HTR-8/SVneo (cell line): ENCODE results near the gene ISG20.
A peak's percentile ranks its signal among the peaks of the same experiment; 100 is the strongest.
"Not testable (repeated sequence)": the region's sequence is repeated elsewhere in the genome, so short reads cannot be mapped to it uniquely, and the experiment has no call there.

Source experiments
- DNase-seq: peaks from one replicate; pipeline ENCODE4 v3.0.0; 2011; ENCODE audit warnings: low spot score, mixed read lengths; ENCODE audit not compliant: insufficient read length
- FAIRE-seq: peaks from 2 replicates; lab custom pipeline; 2011; peaks lifted over from hg19 to GRCh38; lab: Jason Lieb, UNC

Gene ISG20

GRCh38 chr15:88634449-88634848, 4.4 kb upstream of the ISG20 start:
- DNase-seq (no peak), FAIRE-seq (no peak)

GRCh38 chr15:88635318-88635717, 3.5 kb upstream of the ISG20 start:
- DNase-seq (no peak), FAIRE-seq (no peak)

DNA sequence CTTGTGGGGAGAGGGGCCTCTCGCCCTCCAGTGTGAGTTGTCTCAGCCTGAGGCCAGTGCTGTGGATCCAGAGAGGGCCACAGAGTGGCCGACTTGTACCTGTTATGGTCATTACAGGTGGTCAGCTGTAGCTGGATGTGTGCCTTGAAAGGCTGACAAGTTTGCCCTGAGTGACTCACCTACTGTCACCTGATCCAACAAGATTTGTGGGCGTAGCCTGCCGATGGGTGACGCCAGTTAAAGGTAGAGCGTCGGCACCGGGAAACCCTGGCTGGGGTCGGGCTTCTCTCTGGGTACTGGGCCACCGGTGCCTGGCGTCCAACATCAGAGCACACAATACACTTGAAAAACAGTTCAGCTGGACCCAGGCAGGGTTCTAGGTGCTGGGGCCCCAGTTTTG, 2.8 kb upstream of the ISG20 start:
- FAIRE-seq (no peak), DNase-seq (no peak)

DNA sequence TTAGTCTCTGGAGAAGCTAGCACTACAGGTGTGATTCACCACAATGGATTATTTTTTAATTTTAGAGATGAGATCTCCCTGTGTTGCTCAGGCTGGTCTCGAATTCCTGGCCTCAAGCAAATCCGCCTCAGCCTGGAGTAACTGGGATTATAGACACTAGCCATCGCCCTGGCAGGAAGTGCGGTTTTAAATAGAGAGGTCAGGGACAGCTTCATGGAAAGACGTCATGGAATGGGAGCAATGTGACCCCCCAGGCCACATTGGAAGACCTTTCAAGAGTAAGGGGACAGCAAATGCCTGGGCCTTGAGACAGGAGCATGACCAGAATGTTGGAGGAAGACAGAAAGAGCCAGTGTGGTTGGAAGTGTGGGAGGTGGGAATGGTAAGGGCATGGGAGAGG, 2.2 kb upstream of the ISG20 start:
- no peak for DNase-seq
- no peak for FAIRE-seq

GRCh38 chr15:88637436-88637835, 1.4 kb upstream of the ISG20 start:
- FAIRE-seq (no peak), DNase-seq (no peak)

- DNase-seq: no peak
- no peak for FAIRE-seq
These were observed 783 bp upstream of the ISG20 start for GRCh38 chr15:88637841-88638625.

- FAIRE-seq (no peak), DNase-seq (no peak)
These were observed 3.2 kb downstream of the ISG20 start for GRCh38 chr15:88641959-88642452.

DNA sequence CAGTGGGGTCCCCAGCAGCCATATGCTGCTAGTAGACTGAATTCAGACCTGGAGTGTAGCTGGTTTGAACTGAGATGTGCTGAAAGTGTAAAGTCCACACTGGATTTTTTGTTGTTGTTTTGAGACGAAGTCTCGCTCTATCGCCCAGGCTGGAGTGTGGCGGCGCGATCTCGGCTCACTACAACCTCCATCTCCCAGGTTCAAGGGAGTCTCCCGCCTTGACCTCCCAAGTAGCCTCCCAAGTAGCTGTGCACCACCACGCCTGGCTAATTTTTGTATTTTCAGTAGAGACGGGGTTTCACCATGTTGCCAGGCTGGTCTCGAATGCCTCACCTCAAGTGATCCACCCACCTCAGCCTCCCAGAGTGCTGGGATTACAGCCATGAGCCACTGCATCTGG, 3.7 kb downstream of the ISG20 start:
- not testable (repeated sequence) for FAIRE-seq, DNase-seq

DNA sequence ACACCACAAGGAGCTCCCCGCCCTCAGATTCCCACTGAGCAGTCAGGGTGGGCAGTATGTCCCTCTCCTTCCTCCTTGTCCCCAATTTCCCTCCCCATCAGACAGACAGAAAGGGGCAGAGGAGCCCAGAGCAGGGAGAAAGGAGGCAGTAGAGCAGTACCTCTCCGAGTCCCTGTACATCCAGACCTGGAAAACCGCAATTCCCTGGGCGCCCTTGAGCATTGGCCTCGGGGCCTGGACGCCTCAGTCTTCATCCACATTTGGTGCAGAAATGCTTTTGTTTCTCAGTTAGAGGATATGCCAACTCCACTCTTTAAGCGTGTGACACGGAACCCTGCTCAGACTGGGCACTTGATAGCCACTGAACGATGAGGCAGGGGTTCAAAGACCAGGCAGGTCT, 5.9 kb downstream of the ISG20 start:
- DNase-seq: no peak
- FAIRE-seq: no peak

- FAIRE-seq: no peak
- DNase-seq: no peak
These were observed 6.6 kb downstream of the ISG20 start for GRCh38 chr15:88645171-88646087.

DNA sequence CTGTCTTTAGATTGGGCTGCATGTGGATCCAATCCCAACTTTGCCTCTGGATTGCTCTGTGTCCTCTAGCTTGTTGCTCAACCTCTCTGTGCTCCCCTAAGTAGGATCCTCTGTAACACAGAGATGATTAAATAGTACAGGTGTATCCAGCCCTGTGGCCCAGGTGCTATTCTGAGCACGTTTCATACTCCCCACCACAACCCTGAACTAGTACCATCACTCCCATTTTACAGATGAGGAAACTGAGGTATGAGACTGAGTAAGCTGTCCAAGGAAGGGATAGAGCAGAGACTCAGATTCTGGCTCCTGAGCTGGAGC, 7.2 kb downstream of the ISG20 start:
- FAIRE-seq (no peak), DNase-seq (no peak)

DNA sequence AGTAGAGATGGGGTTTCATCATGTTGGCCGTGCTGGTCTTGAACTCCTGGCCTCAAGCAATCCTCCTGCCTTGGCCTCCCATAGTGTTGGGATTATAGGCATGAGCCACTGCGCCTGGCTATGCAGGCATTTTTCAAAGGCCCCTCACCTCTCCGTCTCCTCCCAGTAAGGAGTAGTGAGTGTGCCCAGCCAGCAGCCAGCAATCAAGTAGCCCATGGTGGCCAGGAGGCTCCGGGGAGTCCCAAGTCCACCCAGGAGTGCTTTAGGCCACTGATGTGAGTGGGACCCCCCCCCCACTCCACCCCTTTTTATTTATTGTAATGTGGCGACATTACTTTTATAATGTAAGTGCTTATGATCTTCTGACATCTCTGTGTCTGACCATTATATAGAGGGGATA, 8.1 kb downstream of the ISG20 start:
- DNase-seq (no peak), FAIRE-seq (no peak)

DNA sequence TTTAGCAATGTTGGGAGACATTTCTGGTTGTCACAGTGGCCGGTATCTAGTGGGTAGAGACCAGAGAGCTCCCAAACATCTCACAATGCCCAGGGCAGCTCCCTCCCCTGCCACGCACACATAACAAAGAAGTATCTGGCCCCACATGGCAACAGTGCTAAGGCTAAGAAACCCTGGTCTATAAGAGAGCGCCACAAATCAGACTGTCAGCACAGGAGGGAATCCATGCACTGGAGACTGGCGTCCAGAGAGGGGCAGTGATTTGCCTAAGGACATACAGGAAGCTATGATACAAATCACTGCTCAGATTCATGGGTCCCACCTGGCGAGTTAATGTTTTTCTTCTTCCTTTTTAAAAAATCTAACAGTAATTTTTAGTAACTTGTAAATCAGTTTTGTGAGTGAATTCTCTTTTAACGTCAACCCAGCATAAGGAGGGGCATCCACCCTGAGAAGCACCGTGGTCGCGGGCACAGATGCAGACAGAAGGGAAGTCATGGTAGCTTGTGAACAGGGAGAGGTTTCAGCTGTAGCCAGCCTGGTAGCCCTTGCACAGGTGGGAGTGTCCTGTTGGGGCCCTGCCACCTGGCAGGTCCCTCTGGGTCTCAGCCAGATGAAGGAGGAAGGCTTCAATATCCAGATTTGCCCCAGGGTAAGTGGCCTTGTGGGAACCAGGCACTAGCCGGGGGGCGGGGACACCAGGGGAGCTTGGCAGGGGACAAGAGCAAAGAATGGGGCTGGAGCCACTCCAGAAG, 8.7 kb downstream of the ISG20 start:
- no peak for FAIRE-seq
- no peak for DNase-seq

DNA sequence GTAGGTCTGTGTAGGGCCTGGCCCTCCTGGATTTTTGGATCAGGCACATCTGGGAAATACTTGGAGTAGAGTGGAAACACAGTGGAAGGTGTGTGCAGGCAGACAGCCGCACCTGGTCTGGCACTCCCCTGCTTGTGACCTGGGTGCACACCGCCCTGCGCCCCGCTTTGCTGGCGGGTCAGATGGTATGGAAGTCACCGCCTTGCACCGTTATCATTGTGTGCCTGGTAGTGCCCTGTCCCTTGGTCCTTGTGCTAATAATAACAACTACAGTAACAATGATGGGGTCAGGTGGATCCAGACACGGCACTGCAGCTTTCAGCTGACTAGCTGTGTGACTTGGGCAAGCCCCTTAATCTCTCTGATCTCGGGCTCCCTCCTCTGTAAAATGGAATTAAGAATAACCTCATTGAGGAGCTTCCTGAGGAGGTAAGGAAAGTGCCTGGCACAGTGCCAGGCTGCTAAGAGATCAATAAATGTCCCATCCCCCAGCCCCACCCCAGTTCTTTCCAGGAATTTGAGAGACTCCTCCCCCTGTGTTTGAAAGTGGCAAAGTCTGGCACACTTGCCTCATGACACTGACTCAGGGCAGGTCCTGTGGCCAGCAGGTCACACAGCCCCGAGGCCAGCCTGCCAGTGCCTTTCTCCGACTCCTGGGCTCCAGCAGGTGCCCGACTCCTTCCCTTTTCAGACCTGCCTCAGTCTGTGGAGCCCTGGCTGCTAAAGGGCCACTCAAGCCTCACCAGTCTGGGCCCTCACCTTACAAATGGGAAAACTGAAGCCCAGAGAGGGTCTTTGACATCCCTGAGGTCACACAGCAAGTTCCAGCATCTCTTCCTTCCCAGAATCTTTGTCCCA, 9.8 kb downstream of the ISG20 start:
- DNase-seq: no peak
- FAIRE-seq: no peak

DNA sequence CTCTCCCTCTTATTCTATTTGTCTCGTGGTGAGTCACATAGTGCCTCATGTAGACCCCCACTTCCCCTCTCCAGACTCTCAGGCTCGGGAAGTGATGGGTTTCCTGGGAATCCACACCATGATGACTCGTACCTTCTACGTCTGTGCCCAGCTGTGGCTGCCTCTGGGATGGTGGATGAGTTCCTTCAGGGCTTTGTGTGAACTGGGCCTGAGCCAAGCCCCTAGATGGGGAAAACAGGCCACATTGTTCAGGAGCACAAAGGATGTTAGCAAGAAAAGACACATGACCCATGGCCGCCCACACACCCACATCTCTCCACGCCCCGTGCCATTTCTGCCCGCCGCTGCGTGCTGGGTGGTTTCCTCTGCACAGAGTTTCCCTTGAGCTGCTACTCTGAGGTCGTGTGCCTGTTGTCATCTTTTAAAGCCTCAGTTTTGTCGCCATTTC, 10.5 kb downstream of the ISG20 start:
- FAIRE-seq (no peak), DNase-seq (peak; percentile 50)

DNA sequence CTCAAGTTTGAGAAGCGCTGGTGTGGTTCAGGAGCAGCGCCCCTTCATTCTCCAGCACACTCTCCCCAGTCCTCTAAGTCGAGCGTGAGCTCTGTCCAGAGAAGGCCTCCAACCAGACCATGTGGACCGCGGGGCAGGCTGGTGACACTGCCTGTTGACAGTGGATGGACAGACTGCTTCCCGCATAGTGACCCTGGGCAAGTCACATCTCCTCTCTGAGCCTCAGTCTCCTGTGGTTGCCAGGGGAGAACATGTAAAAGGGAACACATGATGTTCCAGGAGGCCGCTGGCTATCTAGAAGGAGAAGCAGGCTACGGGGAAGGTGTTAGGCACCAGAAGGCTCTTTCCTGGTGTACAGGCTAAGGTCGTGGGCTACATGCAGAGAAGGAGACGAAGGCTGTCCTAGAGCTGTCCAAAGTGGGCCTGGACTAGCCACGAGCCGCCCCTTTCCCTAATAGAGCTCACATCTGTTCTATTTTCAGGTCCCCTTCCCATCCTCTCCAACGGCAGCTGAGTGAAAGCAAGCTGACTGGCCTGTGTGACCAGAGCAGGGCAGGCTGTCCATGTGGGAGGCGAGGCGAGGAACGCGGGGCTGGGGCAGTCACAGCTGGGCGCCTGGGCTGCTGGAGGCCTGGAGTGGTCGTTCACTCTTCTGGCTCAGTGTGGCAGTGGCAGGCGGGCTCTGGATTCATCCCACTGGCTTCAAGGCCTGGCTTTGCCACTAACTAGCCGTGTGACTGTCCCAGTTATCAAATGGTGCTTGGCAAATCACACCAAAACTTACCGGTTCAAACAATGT, 11.1 kb downstream of the ISG20 start:
- FAIRE-seq (no peak), DNase-seq (no peak)

DNA sequence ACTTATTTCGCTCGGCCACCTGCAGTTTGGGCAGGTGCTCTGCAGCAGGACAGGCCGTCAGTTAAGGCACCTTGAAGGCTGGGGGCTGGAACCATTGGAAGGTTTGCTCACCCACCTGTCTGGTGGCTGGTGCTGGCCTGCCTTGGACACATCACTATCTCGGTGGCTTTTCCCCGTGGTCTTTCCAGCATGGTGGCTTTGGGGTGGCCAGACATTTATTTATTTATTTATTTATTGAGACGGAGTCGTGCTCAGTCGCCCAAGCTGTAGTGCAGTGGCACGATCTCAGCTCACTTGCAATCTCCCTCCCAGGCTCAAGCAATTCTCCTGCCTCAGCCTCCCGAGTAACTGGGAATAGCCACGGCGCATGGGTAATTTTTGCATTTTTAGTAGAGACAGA, 11.7 kb downstream of the ISG20 start:
- FAIRE-seq (no peak), DNase-seq (no peak)

DNA sequence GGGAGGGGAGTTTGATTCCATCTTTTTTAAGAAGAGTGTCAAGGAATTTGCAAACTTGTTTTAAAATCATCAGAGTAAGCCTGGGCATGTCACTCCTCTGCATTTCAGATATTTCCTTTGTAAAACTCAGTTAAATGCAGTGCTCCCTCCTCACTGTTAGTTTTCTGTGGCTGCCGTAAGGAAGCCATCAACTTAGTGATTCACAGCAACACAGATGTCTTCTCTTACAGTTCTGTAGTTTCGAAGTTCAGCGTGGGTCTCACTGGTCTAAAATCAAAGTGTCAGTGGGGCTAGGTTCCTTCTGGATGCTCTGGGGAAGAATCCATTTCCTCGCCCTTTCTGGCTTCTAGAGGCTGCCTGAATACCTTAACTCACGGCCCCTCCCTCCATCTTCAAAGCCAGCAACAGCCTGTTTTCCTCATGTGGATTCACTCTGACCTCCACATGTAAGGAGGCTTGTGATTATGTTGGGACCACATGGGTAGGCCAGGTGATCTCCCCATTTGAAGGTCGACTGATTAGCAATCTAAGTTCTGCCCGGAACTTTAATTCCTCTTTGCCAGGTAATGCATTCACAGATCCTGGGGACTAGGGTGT, 12.4 kb downstream of the ISG20 start:
- DNase-seq: no peak
- no peak for FAIRE-seq

DNA sequence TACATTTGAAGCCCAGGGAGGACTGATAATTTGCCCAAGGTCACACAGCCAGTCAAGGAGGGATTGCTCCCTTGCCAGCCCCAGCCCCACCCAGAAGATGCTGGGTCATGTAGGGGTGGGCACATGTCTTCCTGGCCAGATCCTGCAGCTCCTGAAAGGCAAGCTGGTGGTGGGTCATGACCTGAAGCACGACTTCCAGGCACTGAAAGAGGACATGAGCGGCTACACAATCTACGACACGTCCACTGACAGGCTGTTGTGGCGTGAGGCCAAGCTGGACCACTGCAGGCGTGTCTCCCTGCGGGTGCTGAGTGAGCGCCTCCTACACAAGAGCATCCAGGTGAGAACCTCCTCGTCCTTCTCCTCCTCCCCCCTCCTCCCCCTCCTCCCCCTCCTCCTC, 13.2 kb downstream of the ISG20 start:
- no peak for FAIRE-seq
- no peak for DNase-seq
